ENCODE results near the gene LTBP1.

DNA sequence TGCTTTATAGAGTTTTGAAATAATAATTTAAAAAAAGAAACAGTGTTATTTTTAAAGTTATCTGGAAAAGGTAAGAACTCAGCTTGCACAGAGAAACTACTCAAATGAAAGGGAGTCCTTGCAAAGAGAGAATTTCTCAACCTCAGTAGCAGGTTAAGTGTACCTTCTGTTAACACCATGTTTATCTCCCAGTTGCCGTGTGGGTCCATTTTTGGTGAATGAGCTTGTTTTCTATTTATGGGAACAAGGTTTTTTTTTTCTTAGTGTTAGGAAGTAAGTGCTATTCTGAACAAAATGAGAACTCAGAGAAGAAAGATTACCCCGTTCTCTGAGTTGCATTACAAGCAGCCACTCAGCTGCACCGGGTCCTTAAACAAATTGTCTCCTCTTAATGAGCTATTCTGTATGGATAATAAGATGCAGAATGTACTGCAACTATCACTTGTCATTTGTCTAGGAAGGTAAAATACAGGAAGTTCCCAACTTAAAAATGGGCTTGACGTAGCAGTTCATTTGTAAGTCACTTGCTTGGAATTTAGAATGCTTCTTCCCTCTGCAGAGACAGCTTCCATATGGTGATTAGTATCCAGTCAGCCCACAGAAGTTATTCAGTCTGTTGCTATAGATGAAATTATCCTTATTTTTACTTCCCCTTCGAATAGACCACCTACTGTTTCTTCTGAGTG lies 74.9 kb downstream of the LTBP1 start:
- no peak for TF ChIP-seq EZH2phosphoT487 (IDR thresholded peaks at IDR 0.05; ENCODE audit: borderline replicate concordance, low read depth, low read length)
- TF ChIP-seq CTCF (conservative IDR thresholded peaks at IDR 0.05; ENCODE audit: low read length) = no peak
